Astrocyte of the cerebellum (primary cell): ENCODE data around the gene MPL.

Source experiments
- DNase-seq: peaks from one replicate; pipeline ENCODE4 v3.0.0-alpha.2; 2011; ENCODE audit warnings: low read depth
- H3K4me3 ChIP-seq: 2 replicates; pipeline ENCODE4 v1.5.1; 2011; ENCODE audit warnings: mild to moderate bottlenecking, low read depth, low read length, moderate library complexity
- CTCF ChIP-seq: IDR thresholded peaks from 2 replicates; pipeline ENCODE4 v1.5.1; 2012; ENCODE audit warnings: low read length, low read depth, moderate library complexity, mild to moderate bottlenecking; ENCODE audit errors: missing control alignments
- in situ Hi-C: cut with HindIII; loops from 2 replicates; pipeline ENCODE4 v1.10.0; 2017; ENCODE audit warnings: low sequenced_read_pairs

MPL gene

GRCh38 chr1:43379476-43379875 lies 41.9 kb downstream of the MPL start:
- in situ Hi-C loops = loop anchor here (25.0 kb wide), 1 partner anchor 142 kb away; no protein-coding TSS in a partner anchor
- TF ChIP-seq CTCF = no peak
- H3K4me3 ChIP-seq = no peak overlapping the region
- no peak for DNase-seq

- no peak for DNase-seq
- H3K4me3 ChIP-seq = no peak overlapping the region
- in situ Hi-C loops = loop anchor here (25.0 kb wide), 1 partner anchor 144 kb away; no protein-coding TSS in a partner anchor
- TF ChIP-seq CTCF = no peak
Observed at GRCh38 chr1:43381612-43382011, 44.0 kb downstream of the MPL start.

GRCh38 chr1:43382027-43382779 lies 44.6 kb downstream of the MPL start:
- H3K4me3 ChIP-seq = no peak overlapping the region
- in situ Hi-C loops = loop anchor here (25.0 kb wide), 1 partner anchor 145 kb away; no protein-coding TSS in a partner anchor
- no peak for DNase-seq
- TF ChIP-seq CTCF = no peak

GRCh38 chr1:43383449-43383848 lies 45.8 kb downstream of the MPL start:
- in situ Hi-C loops = loop anchor here (25.0 kb wide), 1 partner anchor 146 kb away; no protein-coding TSS in a partner anchor
- no peak for DNase-seq
- no peak for TF ChIP-seq CTCF
- H3K4me3 ChIP-seq = no peak overlapping the region

GRCh38 chr1:43386676-43387075 lies 49.1 kb downstream of the MPL start:
- DNase-seq = no peak
- no peak for TF ChIP-seq CTCF
- in situ Hi-C loops = loop anchor here (25.0 kb wide), 1 partner anchor 149 kb away; no protein-coding TSS in a partner anchor
- H3K4me3 ChIP-seq = no peak overlapping the region

- DNase-seq = no peak
- peak overlapping the region; percentile 92 for H3K4me3 ChIP-seq
- in situ Hi-C loops = loop anchor here (25.0 kb wide), 1 partner anchor 151 kb away; no protein-coding TSS in a partner anchor
- TF ChIP-seq CTCF = no peak
Observed at GRCh38 chr1:43387976-43388599, 50.5 kb downstream of the MPL start.
